GM18502 (cell line): ENCODE results near the gene SAPCD2.

ENCODE experiments used
- ATAC-seq: cut with Tn5 transposase; IDR thresholded peaks from one replicate; pipeline ENCODE4 v1.9.1; 2021; ENCODE audit warnings: mild to moderate bottlenecking; ENCODE audit not compliant: unreplicated experiment, poor library complexity

SAPCD2 gene

DNA sequence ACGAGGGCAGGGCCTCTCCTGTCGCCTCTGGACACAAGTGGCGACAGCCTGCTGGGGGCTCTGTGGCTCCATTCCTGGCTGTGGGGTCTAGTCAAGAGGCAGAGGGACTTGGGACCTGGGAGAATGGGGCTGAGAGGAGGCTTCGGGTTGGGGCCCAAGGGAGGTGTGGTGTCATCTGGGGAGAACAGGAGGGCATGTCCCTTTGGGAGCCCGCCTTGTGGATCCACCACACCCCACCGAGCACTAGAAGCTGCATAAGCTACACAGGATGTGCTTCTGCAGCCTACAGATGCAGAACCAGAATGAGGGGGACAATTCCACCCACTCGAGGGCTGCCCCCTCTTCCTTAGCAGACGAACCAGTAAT lies 12.6 kb upstream of the SAPCD2 start:
- no peak for ATAC-seq

- ATAC-seq = no peak
These were observed 12.0 kb upstream of the SAPCD2 start for GRCh38 chr9:137082222-137082924.

- ATAC-seq = no peak
These were observed 10.1 kb upstream of the SAPCD2 start for GRCh38 chr9:137080260-137081122.

DNA sequence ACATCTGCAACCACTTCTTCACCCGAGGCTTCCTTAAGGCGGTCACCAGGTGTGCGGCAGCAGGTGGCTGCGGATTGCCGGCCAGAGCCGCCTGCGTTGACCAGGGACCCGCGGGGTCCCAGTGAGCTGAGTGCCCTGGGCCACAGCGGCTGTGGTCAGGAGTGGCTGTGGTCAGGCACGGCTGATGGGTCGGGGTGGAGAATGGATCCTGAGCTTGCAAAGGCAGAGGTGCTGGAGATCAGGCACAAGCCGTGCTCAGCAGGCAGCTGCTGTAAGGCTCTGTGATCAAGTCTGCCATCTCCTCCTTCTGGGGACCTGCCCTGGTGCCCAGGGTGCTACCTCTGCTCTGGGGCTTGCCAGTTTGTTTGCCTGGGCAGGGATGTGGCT lies 9.0 kb upstream of the SAPCD2 start:
- ATAC-seq = no peak

DNA sequence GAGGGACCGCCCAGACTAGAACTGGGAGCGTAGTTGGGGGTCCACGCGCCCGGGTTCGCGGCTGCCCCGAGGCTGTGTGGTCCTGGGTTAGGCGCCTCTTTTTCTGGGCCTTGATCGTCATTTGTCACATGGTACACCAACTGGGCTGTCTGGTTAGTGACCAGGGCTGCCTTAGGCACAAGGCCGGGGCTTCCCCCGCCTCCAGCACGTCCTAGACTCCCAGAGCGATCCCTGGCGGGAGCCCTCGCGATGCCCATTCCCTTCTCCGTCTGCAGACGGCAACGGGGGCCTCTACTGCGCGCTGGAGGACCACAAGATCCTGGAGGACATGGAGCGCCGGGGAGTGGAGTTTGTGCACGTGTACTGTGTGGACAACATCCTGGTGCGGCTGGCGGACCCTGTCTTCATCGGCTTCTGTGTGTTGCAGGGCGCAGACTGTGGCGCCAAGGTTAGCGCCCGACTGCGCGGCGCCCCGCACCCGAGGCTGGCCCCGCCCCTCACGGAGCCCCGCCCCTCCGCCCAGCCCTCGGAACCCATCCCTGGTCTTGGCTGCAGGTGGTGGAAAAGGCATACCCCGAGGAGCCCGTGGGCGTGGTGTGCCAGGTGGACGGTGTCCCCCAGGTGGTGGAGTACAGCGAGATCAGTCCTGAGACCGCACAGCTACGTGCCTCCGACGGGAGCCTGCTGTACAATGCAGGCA lies 8.5 kb upstream of the SAPCD2 start:
- no peak for ATAC-seq

DNA sequence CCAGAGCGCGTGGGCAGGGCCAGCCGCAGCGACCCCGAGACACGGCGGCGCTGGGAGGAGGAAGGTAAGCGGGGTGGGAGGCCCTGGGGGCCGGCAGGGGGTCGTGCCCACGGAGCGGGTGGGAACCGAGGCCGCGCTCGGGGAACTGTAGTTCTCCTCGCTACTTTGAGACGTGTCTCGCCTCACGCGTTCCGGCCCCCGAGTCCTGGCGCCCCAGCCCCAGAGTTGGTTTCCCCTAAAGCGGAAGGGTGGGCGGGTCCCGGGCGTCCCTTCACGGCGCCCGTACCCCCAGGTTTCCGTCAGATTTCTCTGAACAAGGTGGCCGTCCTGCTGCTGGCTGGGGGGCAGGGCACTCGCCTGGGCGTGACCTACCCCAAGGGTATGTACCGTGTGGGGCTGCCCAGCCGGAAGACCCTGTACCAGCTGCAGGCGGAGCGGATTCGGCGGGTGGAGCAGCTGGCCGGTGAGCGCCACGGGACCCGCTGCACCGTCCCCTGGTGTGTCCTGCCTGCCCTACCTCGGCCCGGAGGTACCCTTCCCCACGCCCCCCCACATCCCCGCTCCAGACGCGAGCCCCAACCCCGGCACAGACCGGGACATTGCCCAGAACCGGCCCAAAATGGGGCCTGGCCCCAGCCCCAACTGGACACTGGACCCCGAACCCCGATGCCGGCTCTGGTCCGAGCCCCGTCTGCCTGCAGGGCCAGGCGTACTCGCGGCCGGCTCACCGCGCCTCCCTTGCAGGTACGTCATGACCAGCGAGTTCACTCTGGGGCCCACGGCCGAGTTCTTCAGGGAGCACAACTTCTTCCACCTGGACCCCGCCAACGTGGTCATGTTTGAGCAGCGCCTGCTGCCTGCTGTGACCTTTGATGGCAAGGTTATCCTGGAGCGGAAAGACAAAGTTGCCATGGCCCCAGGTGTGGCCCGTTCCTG lies 7.7 kb upstream of the SAPCD2 start:
- peak; percentile 28 for ATAC-seq

- ATAC-seq = peak; percentile 54
These were observed 6.8 kb upstream of the SAPCD2 start, which contains the start of gene UAP1L1 for GRCh38 chr9:137077010-137077747. UAP1L1 (plus strand) TSS chr9:137077517; CDS start chr9:137077533, 16 bp downstream.

DNA sequence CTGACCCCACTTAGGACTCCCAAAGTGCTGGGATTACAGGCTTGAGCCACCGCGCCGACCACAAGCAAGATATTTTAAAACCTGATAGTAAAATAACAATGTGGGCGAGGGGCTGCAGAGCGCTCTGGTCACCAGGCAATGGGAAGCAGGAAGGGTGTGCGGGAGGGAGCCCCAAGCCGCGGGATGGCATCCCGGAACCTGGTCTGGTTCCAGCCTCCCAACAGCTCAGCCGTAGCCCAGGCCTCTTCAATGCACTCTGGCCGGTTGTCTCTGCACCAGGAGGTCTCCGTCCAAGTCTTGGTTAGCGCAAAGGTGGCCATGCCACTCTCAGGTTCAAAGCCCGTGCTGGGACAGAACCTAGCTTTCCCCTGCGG lies 6.3 kb upstream of the SAPCD2 start:
- no peak for ATAC-seq

- no peak for ATAC-seq
These were observed 5.0 kb upstream of the SAPCD2 start for GRCh38 chr9:137075275-137075775.

GRCh38 chr9:137074657-137075274 lies 4.4 kb upstream of the SAPCD2 start:
- no peak for ATAC-seq

- no peak for ATAC-seq
These were observed 3.6 kb upstream of the SAPCD2 start for GRCh38 chr9:137073992-137074399.

DNA sequence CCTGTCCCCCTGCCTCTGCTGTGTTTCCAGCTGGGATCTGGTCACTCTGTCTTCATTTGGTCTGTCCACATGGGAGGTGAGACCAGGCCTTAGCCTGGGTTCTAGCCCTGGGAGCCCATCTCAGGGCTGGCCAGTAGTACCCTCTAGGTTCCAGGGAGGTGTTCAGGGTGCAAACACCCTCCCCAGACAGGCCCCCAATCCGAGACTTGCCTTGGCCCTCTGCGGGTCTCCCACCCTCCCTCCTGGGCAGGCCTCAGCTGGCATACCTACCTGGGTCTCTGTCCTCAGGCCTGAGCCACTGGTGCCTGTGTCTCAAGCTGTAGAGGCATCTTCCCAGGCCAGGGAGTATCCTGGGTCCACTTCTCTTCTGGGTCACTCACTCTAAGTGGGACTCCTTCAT lies 925 bp upstream of the SAPCD2 start:
- no peak for ATAC-seq

- ATAC-seq = peak; percentile 11
These were observed 534 bp upstream of the SAPCD2 start for GRCh38 chr9:137070906-137071275.

DNA sequence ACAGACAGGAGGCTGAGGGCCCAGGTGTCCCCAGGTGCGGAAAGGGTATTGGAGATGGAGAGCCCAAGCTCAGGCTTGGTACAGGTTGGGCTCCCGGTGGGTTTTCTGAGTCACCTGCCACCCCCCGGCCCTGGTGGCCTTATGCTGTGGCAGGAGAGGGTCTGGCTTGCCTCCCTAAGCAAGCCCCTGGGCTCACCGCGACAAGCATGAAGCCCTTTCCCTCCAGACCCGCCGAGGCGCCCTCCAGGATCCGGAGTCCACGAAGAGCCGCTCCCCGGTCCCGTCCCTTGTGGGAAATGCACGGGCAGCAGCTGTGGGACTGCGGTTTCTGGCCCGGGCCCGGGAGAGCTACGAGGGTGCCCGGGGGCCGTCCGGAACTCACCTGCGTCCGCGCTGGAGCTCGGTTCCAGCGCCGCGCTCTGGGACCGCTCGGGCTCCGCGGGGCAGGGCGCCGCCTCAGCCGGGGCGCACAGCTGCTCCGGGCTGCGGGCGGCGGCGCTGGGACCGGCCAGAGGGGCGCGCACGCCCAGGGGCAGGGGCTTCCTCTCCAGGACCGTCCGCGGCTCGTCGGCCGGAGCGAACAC lies 757 bp downstream of the SAPCD2 start:
- ATAC-seq = peak; percentile 18

- no peak for ATAC-seq
These were observed 1.5 kb downstream of the SAPCD2 start for GRCh38 chr9:137068539-137069507.

- ATAC-seq = no peak
These were observed 2.4 kb downstream of the SAPCD2 start for GRCh38 chr9:137067860-137068538.
